ENCODE results near the gene PLP2. TPM values are rescaled to one million over a fixed set of nuclear protein-coding genes. Genes with fewer than 3 reads are reported as not detected.

Gene PLP2
- polyA plus RNA-seq, 3 donors = 280 to 374 (median 330) TPM

DNA sequence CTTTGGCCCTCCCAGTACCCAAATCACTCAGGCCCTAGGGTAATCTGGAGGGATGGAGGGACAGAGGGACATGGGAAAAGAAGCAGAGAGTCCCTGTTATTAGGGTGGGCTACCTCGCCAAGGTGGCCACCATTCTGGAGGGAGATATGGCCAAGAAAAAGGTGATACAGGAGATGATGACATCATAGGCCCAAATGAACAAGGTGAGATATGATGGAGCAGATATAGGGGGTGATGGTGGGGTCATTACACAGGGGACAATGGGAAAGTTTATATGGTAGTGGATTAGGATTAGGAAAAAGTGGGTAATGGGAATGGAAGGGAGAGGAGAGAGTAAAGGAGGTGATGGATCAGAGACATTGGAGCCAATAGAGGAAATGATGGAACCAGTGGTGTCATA, 41.2 kb downstream of the PLP2 start:
- H3K4me3 ChIP-seq (replicated peaks in 1 of 3; ENCODE audit: low read depth in 2 of 3, low read length in 3 of 3) = no peak overlapping the region
- H4K20me1 ChIP-seq (ENCODE audit: insufficient read depth, low read length) = no peaks in the 10 kb centered on the region
- H3K36me3 Mint-ChIP-seq = no peaks in the 10 kb centered on the region
- no peak overlapping the region for H3K4me3 Mint-ChIP-seq
- no peaks in the 10 kb centered on the region for H3K4me1 ChIP-seq (ENCODE audit: control insufficient read depth in 1 of 2, insufficient read depth in 2 of 2, low read length in 2 of 2)
- H3K27ac Mint-ChIP-seq = no peak overlapping the region
- no peaks in the 10 kb centered on the region for H3K79me2 ChIP-seq (ENCODE audit: insufficient read depth, low read length)
- no peak overlapping the region for H3K9ac ChIP-seq (ENCODE audit: insufficient read depth, low read length, poor library complexity, severe bottlenecking)
- H2AFZ ChIP-seq (ENCODE audit: insufficient read depth, low read depth, low read length, poor library complexity, severe bottlenecking) = no peak overlapping the region
- WGBS (ENCODE audit: insufficient coverage) = 89% methylated on average over 1 of the region's 1 CpG
- H3K9me3 ChIP-seq (replicated peaks in 1 of 2; ENCODE audit: control insufficient read depth in 1 of 2, insufficient read depth in 1 of 2, low read length in 2 of 2) = no peaks in the 10 kb centered on the region
- H3K27ac ChIP-seq (ENCODE audit: low read depth in 1 of 2, low read length in 2 of 2) = no peak overlapping the region
- no peak overlapping the region for H3K4me2 ChIP-seq (replicated peaks; ENCODE audit: extremely low read depth, low read length, poor library complexity, severe bottlenecking)
- no peaks in the 10 kb centered on the region for H3K27me3 ChIP-seq (ENCODE audit: control insufficient read depth in 2 of 2, insufficient read depth in 2 of 2, low read length in 2 of 2)
- TF ChIP-seq, protein P1, sequence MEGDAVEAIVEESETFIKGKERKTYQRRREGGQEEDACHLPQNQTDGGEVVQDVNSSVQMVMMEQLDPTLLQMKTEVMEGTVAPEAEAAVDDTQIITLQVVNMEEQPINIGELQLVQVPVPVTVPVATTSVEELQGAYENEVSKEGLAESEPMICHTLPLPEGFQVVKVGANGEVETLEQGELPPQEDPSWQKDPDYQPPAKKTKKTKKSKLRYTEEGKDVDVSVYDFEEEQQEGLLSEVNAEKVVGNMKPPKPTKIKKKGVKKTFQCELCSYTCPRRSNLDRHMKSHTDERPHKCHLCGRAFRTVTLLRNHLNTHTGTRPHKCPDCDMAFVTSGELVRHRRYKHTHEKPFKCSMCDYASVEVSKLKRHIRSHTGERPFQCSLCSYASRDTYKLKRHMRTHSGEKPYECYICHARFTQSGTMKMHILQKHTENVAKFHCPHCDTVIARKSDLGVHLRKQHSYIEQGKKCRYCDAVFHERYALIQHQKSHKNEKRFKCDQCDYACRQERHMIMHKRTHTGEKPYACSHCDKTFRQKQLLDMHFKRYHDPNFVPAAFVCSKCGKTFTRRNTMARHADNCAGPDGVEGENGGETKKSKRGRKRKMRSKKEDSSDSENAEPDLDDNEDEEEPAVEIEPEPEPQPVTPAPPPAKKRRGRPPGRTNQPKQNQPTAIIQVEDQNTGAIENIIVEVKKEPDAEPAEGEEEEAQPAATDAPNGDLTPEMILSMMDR (IDR thresholded peaks at IDR 0.05) = no peak
- H3K9me3 Mint-ChIP-seq = peaks cover 0 to 6% (median 1%) of the 10 kb centered on the region in 7 donors
- H3K4me1 Mint-ChIP-seq = peaks cover 3% of the 10 kb centered on the region
- intact Hi-C loops (cut with micrococcal nuclease) = no loop called here
- peaks cover 4 to 10% (median 4%) of the 10 kb centered on the region in 3 donors for H3K27me3 Mint-ChIP-seq (ENCODE audit: low read depth in 3 of 3)
- no peak for DNase-seq
- H3K36me3 ChIP-seq (replicated peaks in 1 of 2; ENCODE audit: control insufficient read depth in 1 of 2, insufficient read depth in 2 of 2, low read length in 2 of 2) = no peaks in the 10 kb centered on the region

- H3K4me1 Mint-ChIP-seq = peaks cover 5% of the 10 kb centered on the region
- H3K79me2 ChIP-seq (ENCODE audit: insufficient read depth, low read length) = no peaks in the 10 kb centered on the region
- H3K27me3 Mint-ChIP-seq (ENCODE audit: low read depth in 3 of 3) = peaks cover 4 to 13% (median 4%) of the 10 kb centered on the region in 3 donors
- H3K36me3 ChIP-seq (replicated peaks in 1 of 2; ENCODE audit: control insufficient read depth in 1 of 2, insufficient read depth in 2 of 2, low read length in 2 of 2) = no peaks in the 10 kb centered on the region
- H3K27me3 ChIP-seq (ENCODE audit: control insufficient read depth in 2 of 2, insufficient read depth in 2 of 2, low read length in 2 of 2) = no peaks in the 10 kb centered on the region
- H3K9me3 ChIP-seq (replicated peaks in 1 of 2; ENCODE audit: control insufficient read depth in 1 of 2, insufficient read depth in 1 of 2, low read length in 2 of 2) = no peaks in the 10 kb centered on the region
- no CpG with 5 or more reads among the region's 2 CpGs for WGBS (ENCODE audit: insufficient coverage)
- H3K27ac Mint-ChIP-seq = no peak overlapping the region
- H3K36me3 Mint-ChIP-seq = no peaks in the 10 kb centered on the region
- DNase-seq = no peak
- H3K4me3 ChIP-seq (replicated peaks in 1 of 3; ENCODE audit: low read depth in 2 of 3, low read length in 3 of 3) = no peak overlapping the region
- intact Hi-C loops (cut with micrococcal nuclease) = no loop called here
- H3K4me3 Mint-ChIP-seq = no peak overlapping the region
- no peak overlapping the region for H3K27ac ChIP-seq (ENCODE audit: low read depth in 1 of 2, low read length in 2 of 2)
- H4K20me1 ChIP-seq (ENCODE audit: insufficient read depth, low read length) = no peaks in the 10 kb centered on the region
- H2AFZ ChIP-seq (ENCODE audit: insufficient read depth, low read depth, low read length, poor library complexity, severe bottlenecking) = no peak overlapping the region
- peaks cover 1 to 4% of the 10 kb centered on the region in 2 donors for H3K4me1 ChIP-seq (ENCODE audit: control insufficient read depth in 1 of 2, insufficient read depth in 2 of 2, low read length in 2 of 2)
- peaks cover 0 to 4% (median 1%) of the 10 kb centered on the region in 7 donors for H3K9me3 Mint-ChIP-seq
- H3K9ac ChIP-seq (ENCODE audit: insufficient read depth, low read length, poor library complexity, severe bottlenecking) = no peak overlapping the region
- TF ChIP-seq, protein P1 (IDR thresholded peaks at IDR 0.05) = no peak
- no peak overlapping the region for H3K4me2 ChIP-seq (replicated peaks; ENCODE audit: extremely low read depth, low read length, poor library complexity, severe bottlenecking)
Observed at GRCh38 chrX:49214416-49214815, 42.7 kb downstream of the PLP2 start.

All from CD14-positive monocyte (primary cell).